Measurements from ENCODE around the gene CRABP2. TPM values are rescaled to one million over a fixed set of nuclear protein-coding genes. Genes with fewer than 3 reads are reported as not detected.

CRABP2 gene
- total RNA-seq, 1 experiment from 2014 or later = 209 TPM

DNA sequence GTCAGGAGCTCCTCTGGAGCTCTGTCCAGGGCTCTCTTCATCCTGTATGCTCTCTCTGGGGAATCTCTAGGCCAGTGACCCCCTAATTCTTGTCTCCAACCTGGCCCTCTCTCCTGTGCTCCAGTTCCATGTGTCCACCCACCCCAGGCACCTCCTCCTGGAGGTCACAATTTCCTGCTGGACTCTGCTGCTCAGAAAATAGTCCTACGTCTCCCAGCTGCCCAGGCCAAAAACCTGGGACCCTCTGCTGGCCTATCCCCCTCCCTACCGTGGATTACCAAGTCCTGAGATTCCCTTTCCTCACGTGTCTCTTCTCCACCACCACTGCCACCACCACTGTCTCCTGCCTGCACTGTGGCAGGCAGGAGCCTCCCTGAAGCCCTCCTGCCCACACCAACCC lies 39.8 kb downstream of the CRABP2 start:
- RAD21 ChIA-PET (ENCODE audit: low non-redundant PET in 1 of 2, low total read pairs in 2 of 2, uncharacterized antibody in 2 of 2, unreplicated experiment in 2 of 2) = no interaction called here
- no peak overlapping the region for H2AFZ ChIP-seq (ENCODE audit: low read depth, low read length, poor library complexity, severe bottlenecking)
- BruUV-seq (replicated peaks) = no TSS peak
- CTCF ChIA-PET = interaction anchor here (1.2 to 2.1 kb wide), 2 partner anchors 24 to 38 kb away, joined by 4 to 10 read pairs; no protein-coding TSS in a partner anchor
- intact Hi-C loops (cut with micrococcal nuclease) = no loop called here
- no peaks in the 10 kb centered on the region for H3K27me3 ChIP-seq (ENCODE audit: insufficient read depth, low read length)
- no peak overlapping the region for H3K9ac ChIP-seq (ENCODE audit: low read length)
- no peak overlapping the region for H3K27ac ChIP-seq (ENCODE audit: low read depth, low read length)
- POLR2A ChIA-PET = interaction anchor here (0.7 kb wide), 1 partner anchor 10 kb away, joined by 3 read pairs; no protein-coding TSS in a partner anchor
- DNase-seq (ENCODE audit: low read depth, low spot score) (no peak), ATAC-seq (no peak)
- H4K20me1 ChIP-seq (ENCODE audit: insufficient read depth) = no peaks in the 10 kb centered on the region
- H3K79me2 ChIP-seq (ENCODE audit: insufficient read depth, low read length) = peaks cover 8% of the 10 kb centered on the region
- TF ChIP-seq YY1 (IDR thresholded peaks at IDR 0.05; ENCODE audit: extremely low read depth, insufficient replicate concordance, low read depth, low read length) (no peak), CEBPB (IDR thresholded peaks at IDR 0.05; ENCODE audit: low read depth) (no peak), EZH2phosphoT487 (IDR thresholded peaks at IDR 0.05; ENCODE audit: borderline replicate concordance) (no peak), RAD21 (IDR thresholded peaks at IDR 0.05; ENCODE audit: low read depth) (no peak), CBX3 (IDR thresholded peaks at IDR 0.05; ENCODE audit: low read depth) (no peak), SP1 (IDR thresholded peaks at IDR 0.05; ENCODE audit: low read depth) (no peak), EZH2 (IDR thresholded peaks at IDR 0.05) (no peak), CTCF (IDR thresholded peaks at IDR 0.05 in 2 of 3, conservative IDR thresholded peaks at IDR 0.05 in 1 of 3; ENCODE audit: borderline replicate concordance in 1 of 3, insufficient read depth in 1 of 3, low read depth in 2 of 3, low read length in 2 of 3) (no peak), ZNF274 (IDR thresholded peaks at IDR 0.05; ENCODE audit: low read depth, low read length) (no peak), FOSL1 (IDR thresholded peaks at IDR 0.05; ENCODE audit: low read depth) (no peak), ELF1 (IDR thresholded peaks at IDR 0.05; ENCODE audit: borderline replicate concordance, low read depth) (no peak)
- TF ChIP-seq, protein P1, sequence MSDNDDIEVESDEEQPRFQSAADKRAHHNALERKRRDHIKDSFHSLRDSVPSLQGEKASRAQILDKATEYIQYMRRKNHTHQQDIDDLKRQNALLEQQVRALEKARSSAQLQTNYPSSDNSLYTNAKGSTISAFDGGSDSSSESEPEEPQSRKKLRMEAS (IDR thresholded peaks at IDR 0.05) = no peak
- TF ChIP-seq, protein P2, sequence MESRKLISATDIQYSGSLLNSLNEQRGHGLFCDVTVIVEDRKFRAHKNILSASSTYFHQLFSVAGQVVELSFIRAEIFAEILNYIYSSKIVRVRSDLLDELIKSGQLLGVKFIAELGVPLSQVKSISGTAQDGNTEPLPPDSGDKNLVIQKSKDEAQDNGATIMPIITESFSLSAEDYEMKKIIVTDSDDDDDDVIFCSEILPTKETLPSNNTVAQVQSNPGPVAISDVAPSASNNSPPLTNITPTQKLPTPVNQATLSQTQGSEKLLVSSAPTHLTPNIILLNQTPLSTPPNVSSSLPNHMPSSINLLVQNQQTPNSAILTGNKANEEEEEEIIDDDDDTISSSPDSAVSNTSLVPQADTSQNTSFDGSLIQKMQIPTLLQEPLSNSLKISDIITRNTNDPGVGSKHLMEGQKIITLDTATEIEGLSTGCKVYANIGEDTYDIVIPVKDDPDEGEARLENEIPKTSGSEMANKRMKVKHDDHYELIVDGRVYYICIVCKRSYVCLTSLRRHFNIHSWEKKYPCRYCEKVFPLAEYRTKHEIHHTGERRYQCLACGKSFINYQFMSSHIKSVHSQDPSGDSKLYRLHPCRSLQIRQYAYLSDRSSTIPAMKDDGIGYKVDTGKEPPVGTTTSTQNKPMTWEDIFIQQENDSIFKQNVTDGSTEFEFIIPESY (IDR thresholded peaks at IDR 0.05; ENCODE audit: extremely low read depth, insufficient replicate concordance, low read length) = no peak
- peak overlapping the region; percentile 94; the same call in 1 of the 2 replicates for H3K4me2 ChIP-seq (ENCODE audit: low read length)
- no peaks in the 10 kb centered on the region for H3K36me3 ChIP-seq (ENCODE audit: control insufficient read depth in 1 of 2, insufficient read depth in 2 of 2, low read length in 2 of 2)
- no peaks in the 10 kb centered on the region for H3K9me2 ChIP-seq (ENCODE audit: insufficient read depth)
- peaks cover 35 to 55% of the 10 kb centered on the region in 2 experiments for H3K4me1 ChIP-seq (ENCODE audit: control insufficient read depth in 1 of 2, insufficient read depth in 2 of 2, low read length in 2 of 2)
- no peaks in the 10 kb centered on the region for H3K9me3 ChIP-seq (ENCODE audit: control insufficient read depth in 1 of 2, insufficient read depth in 1 of 2, low read depth in 1 of 2, low read length in 2 of 2)
- no peak overlapping the region for H3K4me3 ChIP-seq (replicated peaks in 1 of 2; ENCODE audit: low read depth in 1 of 2, low read length in 2 of 2)

Measured in HCT116 (cell line).